Measurements from ENCODE around the gene TEX22.

The TEX22 gene

DNA sequence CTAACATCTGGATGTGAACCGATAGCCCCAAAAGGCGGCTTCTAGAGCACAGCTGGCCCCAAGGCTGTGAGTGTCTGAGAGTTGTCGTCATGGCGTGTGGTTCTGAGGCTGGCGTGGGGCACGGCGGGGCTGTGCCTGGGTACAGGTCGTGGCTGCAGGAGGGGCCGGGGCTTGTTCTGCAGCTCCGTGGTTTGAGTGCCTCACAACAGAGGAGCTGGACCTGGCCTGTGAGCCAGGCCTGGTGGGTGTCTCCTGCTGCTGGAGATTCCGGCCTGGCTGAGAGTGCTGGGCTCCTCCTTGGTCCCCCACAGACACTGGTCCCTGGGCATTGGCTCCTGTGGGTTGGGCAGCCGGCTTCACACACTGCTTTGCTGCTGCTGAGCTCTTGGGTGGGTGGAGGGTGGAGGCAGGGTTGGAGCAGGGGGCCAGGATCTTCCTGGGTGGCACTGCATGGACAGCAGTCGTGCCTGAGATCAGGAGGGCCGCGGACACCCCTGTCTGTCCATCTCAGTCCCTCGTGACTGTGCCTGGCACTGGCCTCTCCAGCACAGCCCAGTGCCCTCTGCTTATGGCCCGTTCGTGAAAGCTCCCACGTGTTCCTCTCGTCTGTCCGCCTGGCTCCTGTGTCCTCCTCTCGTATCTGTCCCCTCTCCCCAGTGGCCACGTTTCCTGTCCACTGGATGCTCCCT, 31.8 kb upstream of the TEX22 start:
- TF ChIP-seq, protein P1, sequence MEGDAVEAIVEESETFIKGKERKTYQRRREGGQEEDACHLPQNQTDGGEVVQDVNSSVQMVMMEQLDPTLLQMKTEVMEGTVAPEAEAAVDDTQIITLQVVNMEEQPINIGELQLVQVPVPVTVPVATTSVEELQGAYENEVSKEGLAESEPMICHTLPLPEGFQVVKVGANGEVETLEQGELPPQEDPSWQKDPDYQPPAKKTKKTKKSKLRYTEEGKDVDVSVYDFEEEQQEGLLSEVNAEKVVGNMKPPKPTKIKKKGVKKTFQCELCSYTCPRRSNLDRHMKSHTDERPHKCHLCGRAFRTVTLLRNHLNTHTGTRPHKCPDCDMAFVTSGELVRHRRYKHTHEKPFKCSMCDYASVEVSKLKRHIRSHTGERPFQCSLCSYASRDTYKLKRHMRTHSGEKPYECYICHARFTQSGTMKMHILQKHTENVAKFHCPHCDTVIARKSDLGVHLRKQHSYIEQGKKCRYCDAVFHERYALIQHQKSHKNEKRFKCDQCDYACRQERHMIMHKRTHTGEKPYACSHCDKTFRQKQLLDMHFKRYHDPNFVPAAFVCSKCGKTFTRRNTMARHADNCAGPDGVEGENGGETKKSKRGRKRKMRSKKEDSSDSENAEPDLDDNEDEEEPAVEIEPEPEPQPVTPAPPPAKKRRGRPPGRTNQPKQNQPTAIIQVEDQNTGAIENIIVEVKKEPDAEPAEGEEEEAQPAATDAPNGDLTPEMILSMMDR (IDR thresholded peaks at IDR 0.05; ENCODE audit: borderline replicate concordance, control extremely low read depth, extremely low read depth, insufficient read depth, missing control alignments): no peak
- in situ Hi-C loops (cut with MboI; ENCODE audit: low sequenced_read_pairs, unreplicated experiment): no loop called here
- DNase-seq (ENCODE audit: low spot score): no peak

DNA sequence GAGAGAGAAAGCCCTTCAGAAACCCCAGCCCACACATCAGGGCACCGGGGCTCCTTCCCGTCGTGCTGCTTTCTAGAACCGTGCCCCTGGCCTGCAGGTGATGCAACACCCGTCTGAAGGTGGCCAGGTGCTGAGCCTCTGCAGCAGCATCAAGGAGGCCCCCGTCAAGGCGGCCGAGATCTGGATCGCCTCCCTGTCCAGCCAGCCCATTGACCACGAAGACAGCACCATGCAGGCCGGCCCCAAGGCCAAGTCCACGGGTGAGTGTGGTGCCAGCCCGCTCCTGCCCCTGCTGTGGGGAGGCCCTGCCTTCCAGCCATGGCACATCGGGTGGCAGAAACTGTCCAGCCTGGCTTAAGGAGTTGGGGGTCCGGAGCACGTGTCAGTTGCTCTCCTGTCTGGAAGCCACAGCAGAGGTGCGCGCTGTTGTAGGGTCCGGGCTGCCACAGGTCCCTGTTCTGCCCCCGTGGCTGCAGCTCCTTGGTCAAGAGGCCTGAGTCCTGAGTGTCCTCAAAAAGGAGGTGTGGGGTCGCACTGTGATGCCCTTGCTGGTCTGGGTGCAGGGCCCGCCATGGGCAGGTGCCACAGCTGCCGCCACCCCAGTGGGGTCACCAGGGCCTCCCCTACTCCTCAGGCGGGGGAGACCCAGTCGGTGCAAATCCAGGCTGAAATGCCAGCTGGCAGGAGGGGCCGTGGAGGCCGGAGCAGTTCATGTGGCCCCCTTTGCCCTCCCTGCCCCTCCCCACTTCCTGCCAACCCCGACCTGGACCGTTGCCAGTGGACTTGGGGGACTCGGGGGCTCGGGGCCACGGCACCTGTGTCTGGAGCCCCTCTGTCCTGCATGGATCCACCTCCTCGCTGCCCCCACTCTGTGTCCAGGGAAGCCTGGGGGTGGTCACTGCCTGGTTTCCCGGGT, 31.0 kb upstream of the TEX22 start:
- TF ChIP-seq, protein P1 (IDR thresholded peaks at IDR 0.05; ENCODE audit: borderline replicate concordance, control extremely low read depth, extremely low read depth, insufficient read depth, missing control alignments): no peak
- in situ Hi-C loops (cut with MboI; ENCODE audit: low sequenced_read_pairs, unreplicated experiment): no loop called here

GRCh38 chr14:105368032-105368417, 30.3 kb upstream of the TEX22 start:
- TF ChIP-seq, protein P1 (IDR thresholded peaks at IDR 0.05; ENCODE audit: borderline replicate concordance, control extremely low read depth, extremely low read depth, insufficient read depth, missing control alignments): no peak
- no peak for DNase-seq (ENCODE audit: low spot score)
- in situ Hi-C loops (cut with MboI; ENCODE audit: low sequenced_read_pairs, unreplicated experiment): no loop called here

More for the DNA sequence above, 31.0 kb upstream of the TEX22 start:
- no peak for DNase-seq (ENCODE audit: low spot score)

DNA sequence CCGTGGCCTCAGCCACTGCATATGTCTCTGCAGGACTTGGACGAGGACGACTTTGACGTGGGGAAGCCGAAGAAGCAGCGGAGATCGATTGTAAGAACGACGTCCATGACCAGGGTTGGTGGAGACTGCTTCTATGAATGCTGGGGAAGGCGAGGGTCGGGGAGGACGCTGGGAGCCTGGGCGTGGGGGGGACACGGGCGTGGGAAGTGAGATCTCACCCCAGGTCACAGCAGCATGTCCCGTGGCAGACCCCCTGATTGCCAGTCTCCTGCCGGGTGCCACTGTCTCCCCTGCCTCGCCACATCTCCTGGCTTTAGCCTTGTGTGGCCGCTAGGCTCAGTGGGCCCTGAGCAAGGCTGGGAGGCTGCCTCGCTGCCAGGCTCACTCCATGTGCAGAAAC, 29.9 kb upstream of the TEX22 start:
- in situ Hi-C loops (cut with MboI; ENCODE audit: low sequenced_read_pairs, unreplicated experiment): no loop called here
- TF ChIP-seq, protein P1 (IDR thresholded peaks at IDR 0.05; ENCODE audit: borderline replicate concordance, control extremely low read depth, extremely low read depth, insufficient read depth, missing control alignments): no peak
- DNase-seq (ENCODE audit: low spot score): no peak

DNA sequence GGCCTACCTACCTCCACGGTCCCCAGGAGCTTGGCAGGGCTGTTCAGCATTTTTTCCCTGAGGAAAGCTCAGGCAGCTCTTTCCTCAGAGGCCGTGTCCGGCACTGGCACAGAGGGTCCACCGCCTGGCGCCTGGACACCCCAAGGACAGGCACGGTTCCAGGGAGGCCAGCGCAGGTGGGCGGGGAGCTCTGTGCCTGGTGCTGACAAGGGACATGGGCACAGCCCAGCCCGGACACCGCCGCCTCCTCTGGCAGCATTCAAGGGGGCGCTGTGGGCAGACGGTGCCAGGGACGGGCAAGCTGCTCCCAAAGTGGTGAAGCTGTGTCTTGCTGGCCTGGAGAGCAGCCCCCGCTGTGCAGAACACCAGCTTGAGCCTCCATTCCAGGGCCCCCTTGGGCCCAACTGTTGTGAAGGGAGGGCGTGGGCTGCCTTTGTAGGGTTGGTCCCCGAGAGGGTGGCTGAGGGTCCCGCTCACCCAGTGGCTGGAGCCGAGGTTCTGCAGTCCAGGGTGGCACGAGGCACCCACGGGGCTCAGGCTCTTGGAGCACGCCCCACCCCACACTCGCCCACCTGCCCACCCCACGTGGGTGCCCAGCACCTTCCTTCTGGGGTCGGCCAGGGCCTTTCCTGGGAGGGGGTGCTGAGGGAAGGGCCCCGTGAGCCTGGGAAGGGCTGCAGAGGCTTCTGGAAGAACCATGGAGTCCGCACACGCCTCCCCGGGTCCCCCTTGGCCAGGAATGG, 29.3 kb upstream of the TEX22 start:
- DNase-seq (ENCODE audit: low spot score): no peak
- TF ChIP-seq, protein P1 (IDR thresholded peaks at IDR 0.05; ENCODE audit: borderline replicate concordance, control extremely low read depth, extremely low read depth, insufficient read depth, missing control alignments): no peak
- in situ Hi-C loops (cut with MboI; ENCODE audit: low sequenced_read_pairs, unreplicated experiment): no loop called here

DNA sequence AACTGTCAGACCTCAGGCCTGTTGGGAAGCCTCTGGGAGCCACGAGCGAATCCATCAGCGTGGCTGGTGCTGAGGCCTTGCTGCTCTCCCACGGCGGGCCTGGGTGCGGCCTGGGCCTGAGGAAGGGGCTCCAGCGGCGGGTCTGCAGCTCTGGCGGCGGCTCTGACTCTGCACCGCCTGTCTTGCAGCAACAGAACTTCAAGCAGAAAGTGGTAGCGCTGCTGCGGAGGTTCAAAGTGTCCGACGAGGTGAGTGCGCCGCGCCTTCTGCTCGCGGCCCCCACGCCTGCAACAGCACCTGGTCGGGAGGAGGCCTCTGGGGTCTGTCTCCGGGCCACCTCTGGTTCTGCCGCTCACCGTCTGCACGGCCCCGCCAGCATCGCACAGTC, 28.7 kb upstream of the TEX22 start:
- in situ Hi-C loops (cut with MboI; ENCODE audit: low sequenced_read_pairs, unreplicated experiment): loop anchor here (10.0 kb wide), 2 partner anchors 115 to 145 kb away; partner anchors contain the start of gene CRIP1
- DNase-seq (ENCODE audit: low spot score): no peak
- TF ChIP-seq, protein P1 (IDR thresholded peaks at IDR 0.05; ENCODE audit: borderline replicate concordance, control extremely low read depth, extremely low read depth, insufficient read depth, missing control alignments): no peak
